GM21737 (cell line): Measurements from ENCODE around the gene RAX.
A peak's percentile ranks its signal among the peaks of the same experiment; 100 is the strongest.

ENCODE experiments used
- ATAC-seq: cut with Tn5 transposase; IDR thresholded peaks from one replicate; pipeline ENCODE4 v1.9.1; 2021; ENCODE audit warnings: mild to moderate bottlenecking, moderate library complexity; ENCODE audit not compliant: unreplicated experiment

The RAX gene

GRCh38 chr18:59272891-59273758 lies at the start of gene RAX:
Gene RAX, minus strand, starts transcription at chr18:59273454. Its CDS starts 248 bp downstream, at chr18:59273206.
- no peak for ATAC-seq

GRCh38 chr18:59318460-59319050 lies 45.3 kb upstream of the RAX start, which contains the start of gene CPLX4:
Gene CPLX4, minus strand, starts transcription at chr18:59318649. Its CDS starts 187 bp downstream, at chr18:59318462.
- no peak for ATAC-seq

- no peak for ATAC-seq
Measured at GRCh38 chr18:59311631-59312030, 38.4 kb upstream of the RAX start.

- no peak for ATAC-seq
Measured at GRCh38 chr18:59308938-59309260, 35.6 kb upstream of the RAX start.

GRCh38 chr18:59308248-59308937 lies 35.1 kb upstream of the RAX start:
- ATAC-seq = peak; percentile 89

- ATAC-seq = no peak
Measured at GRCh38 chr18:59306640-59307039, 33.4 kb upstream of the RAX start.

GRCh38 chr18:59305295-59305694 lies 32.0 kb upstream of the RAX start:
- no peak for ATAC-seq

GRCh38 chr18:59303656-59304195 lies 30.5 kb upstream of the RAX start:
- no peak for ATAC-seq

- no peak for ATAC-seq
Measured at GRCh38 chr18:59303006-59303405, 29.8 kb upstream of the RAX start.

- no peak for ATAC-seq
Measured at GRCh38 chr18:59301929-59302328, 28.7 kb upstream of the RAX start.

- ATAC-seq = no peak
Measured at GRCh38 chr18:59300676-59301285, 27.5 kb upstream of the RAX start.

GRCh38 chr18:59298871-59299270 lies 25.6 kb upstream of the RAX start:
- ATAC-seq = no peak

- no peak for ATAC-seq
Measured at GRCh38 chr18:59293317-59293716, 20.1 kb upstream of the RAX start.

- no peak for ATAC-seq
Measured at GRCh38 chr18:59286341-59286740, 13.1 kb upstream of the RAX start.

- no peak for ATAC-seq
Measured at GRCh38 chr18:59282341-59282740, 9.1 kb upstream of the RAX start.

GRCh38 chr18:59279722-59280121 lies 6.5 kb upstream of the RAX start:
- no peak for ATAC-seq

- no peak for ATAC-seq
Measured at GRCh38 chr18:59279193-59279592, 5.9 kb upstream of the RAX start.

- ATAC-seq = no peak
Measured at GRCh38 chr18:59278793-59279192, 5.5 kb upstream of the RAX start.

- ATAC-seq = no peak
Measured at GRCh38 chr18:59276047-59276446, 2.8 kb upstream of the RAX start.

GRCh38 chr18:59275406-59275949 lies 2.2 kb upstream of the RAX start:
- no peak for ATAC-seq

- ATAC-seq = no peak
Measured at GRCh38 chr18:59274533-59274928, 1.3 kb upstream of the RAX start.
